Activated naive CD4-positive, alpha-beta T cell treated with anti-CD3 and anti-CD28 coated beads, Interleukin-2, amount 50 U/mL, for 24 hours (primary cell): ENCODE results near the gene DLG3.

Source experiments
- H3K27ac Mint-ChIP-seq: one replicate; pipeline ENCODE4 v1.8.0; 2021; ENCODE audit warnings: mild to moderate bottlenecking, mixed read lengths
- H3K27me3 Mint-ChIP-seq: one replicate; pipeline ENCODE4 v1.8.0; 2021; ENCODE audit warnings: mixed read lengths
- H3K36me3 Mint-ChIP-seq: one replicate; pipeline ENCODE4 v1.8.0; 2021; ENCODE audit warnings: mixed read lengths
- H3K4me1 Mint-ChIP-seq: one replicate; pipeline ENCODE4 v1.8.0; 2021; ENCODE audit warnings: mixed read lengths
- H3K4me3 Mint-ChIP-seq: one replicate; pipeline ENCODE4 v1.8.0; 2021; ENCODE audit warnings: mild to moderate bottlenecking, mixed read lengths
- H3K9me3 Mint-ChIP-seq: one replicate; pipeline ENCODE4 v1.8.0; 2021; ENCODE audit warnings: mixed read lengths

Gene DLG3

DNA sequence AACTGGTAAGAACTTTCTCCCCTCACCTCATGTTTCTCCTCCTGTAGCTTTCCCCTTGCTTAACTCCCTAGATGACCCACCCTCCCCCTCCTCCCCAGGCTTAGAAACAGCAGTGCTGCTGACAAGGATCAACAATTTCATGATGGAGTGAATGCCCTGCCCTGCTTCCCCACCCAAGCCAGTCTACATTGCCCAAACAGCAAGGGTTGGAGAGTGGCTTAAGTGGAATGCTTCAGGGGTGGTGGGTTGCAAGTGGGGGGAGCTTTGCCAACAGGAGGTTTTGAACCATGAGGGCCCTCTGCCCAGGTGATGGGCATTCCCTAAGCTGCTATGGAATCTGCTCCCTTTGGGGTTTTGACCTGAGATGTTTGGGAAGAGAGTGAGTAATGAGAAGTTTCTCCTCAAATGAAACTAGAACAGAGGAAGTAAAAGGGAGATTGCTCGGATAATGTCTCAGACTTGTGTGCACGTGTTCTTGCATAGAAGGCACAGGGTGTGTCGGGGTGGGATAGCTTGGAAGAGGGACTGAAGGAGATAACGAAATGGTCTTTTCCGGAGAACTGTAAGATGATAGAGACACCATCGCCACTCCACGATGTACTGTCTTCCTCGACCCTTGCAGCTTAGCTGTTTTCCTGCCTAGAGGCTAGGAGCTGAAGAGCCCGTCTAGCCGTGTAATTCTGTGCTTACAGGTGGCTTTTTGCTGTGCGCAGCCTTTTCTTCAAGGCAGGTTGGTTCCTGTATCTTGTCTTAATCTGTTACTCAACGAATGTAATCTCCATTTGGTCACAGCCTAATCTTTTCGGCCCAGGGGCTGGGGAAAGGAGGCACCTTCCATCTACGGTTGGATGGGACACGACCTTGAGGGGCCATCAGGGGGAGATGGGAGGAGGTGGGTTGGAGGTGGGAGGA is 11.4 kb upstream of the DLG3 start:
- Mint-ChIP-seq H3K4me1 (no peaks in the 10 kb centered on the region), H3K27me3 (peaks cover 3% of the 10 kb centered on the region), H3K9me3 (no peaks in the 10 kb centered on the region), H3K27ac (no peak overlapping the region), H3K36me3 (no peaks in the 10 kb centered on the region), H3K4me3 (peak overlapping the region; percentile 92)

- no peaks in the 10 kb centered on the region for H3K9me3 Mint-ChIP-seq
- H3K4me1 Mint-ChIP-seq, result no peaks in the 10 kb centered on the region
- H3K4me3 Mint-ChIP-seq, result peak overlapping the region; percentile 92
- no peaks in the 10 kb centered on the region for H3K36me3 Mint-ChIP-seq
- H3K27me3 Mint-ChIP-seq, result peaks cover 3% of the 10 kb centered on the region
- no peak overlapping the region for H3K27ac Mint-ChIP-seq
Measured at GRCh38 chrX:70433848-70434351, 10.7 kb upstream of the DLG3 start.

- H3K4me1 Mint-ChIP-seq, result no peaks in the 10 kb centered on the region
- peak overlapping the region; percentile 92 for H3K4me3 Mint-ChIP-seq
- H3K9me3 Mint-ChIP-seq, result no peaks in the 10 kb centered on the region
- H3K27ac Mint-ChIP-seq, result peak overlapping the region; percentile 30
- peaks cover 3% of the 10 kb centered on the region for H3K27me3 Mint-ChIP-seq
- H3K36me3 Mint-ChIP-seq, result no peaks in the 10 kb centered on the region
Measured at GRCh38 chrX:70434352-70434866, 10.2 kb upstream of the DLG3 start.

GRCh38 chrX:70434914-70435586 is 9.6 kb upstream of the DLG3 start:
- H3K36me3 Mint-ChIP-seq, result no peaks in the 10 kb centered on the region
- no peaks in the 10 kb centered on the region for H3K9me3 Mint-ChIP-seq
- H3K27ac Mint-ChIP-seq, result peak overlapping the region; percentile 30
- peaks cover 3% of the 10 kb centered on the region for H3K27me3 Mint-ChIP-seq
- H3K4me1 Mint-ChIP-seq, result no peaks in the 10 kb centered on the region
- peak overlapping the region; percentile 84 for H3K4me3 Mint-ChIP-seq

- H3K27me3 Mint-ChIP-seq, result peaks cover 5% of the 10 kb centered on the region
- no peak overlapping the region for H3K27ac Mint-ChIP-seq
- H3K4me3 Mint-ChIP-seq, result no peak overlapping the region
- no peaks in the 10 kb centered on the region for H3K4me1 Mint-ChIP-seq
- no peaks in the 10 kb centered on the region for H3K9me3 Mint-ChIP-seq
- H3K36me3 Mint-ChIP-seq, result no peaks in the 10 kb centered on the region
Measured at GRCh38 chrX:70436343-70436742, 8.3 kb upstream of the DLG3 start.

GRCh38 chrX:70437011-70437410 is 7.6 kb upstream of the DLG3 start:
- Mint-ChIP-seq H3K27ac (no peak overlapping the region), H3K4me1 (no peaks in the 10 kb centered on the region), H3K4me3 (no peak overlapping the region), H3K36me3 (no peaks in the 10 kb centered on the region), H3K27me3 (peaks cover 12% of the 10 kb centered on the region), H3K9me3 (no peaks in the 10 kb centered on the region)

GRCh38 chrX:70437921-70438665 is 6.5 kb upstream of the DLG3 start:
- peak overlapping the region; percentile 53 for H3K27ac Mint-ChIP-seq
- no peaks in the 10 kb centered on the region for H3K36me3 Mint-ChIP-seq
- no peaks in the 10 kb centered on the region for H3K4me1 Mint-ChIP-seq
- no peak overlapping the region for H3K4me3 Mint-ChIP-seq
- no peaks in the 10 kb centered on the region for H3K9me3 Mint-ChIP-seq
- H3K27me3 Mint-ChIP-seq, result peaks cover 13% of the 10 kb centered on the region

DNA sequence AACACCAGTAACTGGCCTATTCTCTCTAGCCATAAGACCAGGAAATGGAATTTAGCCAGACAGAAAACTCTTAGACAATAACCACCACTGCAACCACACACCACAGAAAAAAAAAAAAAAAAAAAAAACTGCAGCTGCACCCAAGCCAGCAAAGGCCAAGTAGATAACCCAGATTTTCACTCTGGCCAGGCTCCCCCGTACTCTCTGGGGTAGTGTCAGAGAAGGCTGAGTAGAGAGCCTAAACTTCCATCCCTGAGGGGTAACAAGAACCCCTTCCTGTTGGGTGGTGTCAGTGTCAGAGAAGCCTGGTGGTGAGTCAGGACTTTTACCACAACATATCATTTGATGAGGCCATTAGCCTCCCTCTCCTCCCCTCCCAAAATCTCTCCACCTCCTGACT is 5.6 kb upstream of the DLG3 start:
- H3K4me1 Mint-ChIP-seq, result no peaks in the 10 kb centered on the region
- H3K36me3 Mint-ChIP-seq, result no peaks in the 10 kb centered on the region
- no peak overlapping the region for H3K27ac Mint-ChIP-seq
- peaks cover 13% of the 10 kb centered on the region for H3K27me3 Mint-ChIP-seq
- no peak overlapping the region for H3K4me3 Mint-ChIP-seq
- H3K9me3 Mint-ChIP-seq, result no peaks in the 10 kb centered on the region

- H3K27ac Mint-ChIP-seq, result no peak overlapping the region
- peaks cover 17% of the 10 kb centered on the region for H3K27me3 Mint-ChIP-seq
- no peaks in the 10 kb centered on the region for H3K4me1 Mint-ChIP-seq
- H3K36me3 Mint-ChIP-seq, result no peaks in the 10 kb centered on the region
- no peaks in the 10 kb centered on the region for H3K9me3 Mint-ChIP-seq
- no peak overlapping the region for H3K4me3 Mint-ChIP-seq
Measured at GRCh38 chrX:70442224-70442623, 2.4 kb upstream of the DLG3 start.

- Mint-ChIP-seq H3K27me3 (peaks cover 15% of the 10 kb centered on the region), H3K4me3 (peak overlapping the region; percentile 72), H3K27ac (no peak overlapping the region), H3K9me3 (no peaks in the 10 kb centered on the region), H3K4me1 (no peaks in the 10 kb centered on the region), H3K36me3 (no peaks in the 10 kb centered on the region)
Measured at GRCh38 chrX:70444946-70445656, 466 bp downstream of the DLG3 start.

DNA sequence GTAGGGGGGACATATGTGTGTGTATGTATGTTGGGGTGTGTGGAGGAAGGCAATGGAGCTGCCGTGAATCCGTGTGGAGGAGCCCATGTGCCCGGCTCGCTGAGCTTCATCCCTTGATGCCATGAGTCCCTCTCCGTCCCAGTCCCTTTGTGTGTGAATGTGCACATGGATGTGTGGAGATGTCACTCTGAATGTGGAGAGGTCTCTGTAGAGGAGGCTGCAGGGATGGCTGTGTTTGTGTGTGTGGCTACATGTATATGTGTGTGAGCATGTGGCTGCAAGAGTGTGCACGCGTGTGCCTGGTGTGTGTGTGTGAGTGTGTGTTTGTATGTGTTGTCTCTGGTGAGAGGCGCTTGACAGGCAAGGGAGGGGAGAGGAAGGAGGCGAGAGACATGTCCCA is 1.3 kb downstream of the DLG3 start:
- Mint-ChIP-seq H3K27me3 (peaks cover 12% of the 10 kb centered on the region), H3K4me1 (no peaks in the 10 kb centered on the region), H3K36me3 (no peaks in the 10 kb centered on the region), H3K4me3 (peak overlapping the region; percentile 51), H3K9me3 (no peaks in the 10 kb centered on the region), H3K27ac (no peak overlapping the region)

DNA sequence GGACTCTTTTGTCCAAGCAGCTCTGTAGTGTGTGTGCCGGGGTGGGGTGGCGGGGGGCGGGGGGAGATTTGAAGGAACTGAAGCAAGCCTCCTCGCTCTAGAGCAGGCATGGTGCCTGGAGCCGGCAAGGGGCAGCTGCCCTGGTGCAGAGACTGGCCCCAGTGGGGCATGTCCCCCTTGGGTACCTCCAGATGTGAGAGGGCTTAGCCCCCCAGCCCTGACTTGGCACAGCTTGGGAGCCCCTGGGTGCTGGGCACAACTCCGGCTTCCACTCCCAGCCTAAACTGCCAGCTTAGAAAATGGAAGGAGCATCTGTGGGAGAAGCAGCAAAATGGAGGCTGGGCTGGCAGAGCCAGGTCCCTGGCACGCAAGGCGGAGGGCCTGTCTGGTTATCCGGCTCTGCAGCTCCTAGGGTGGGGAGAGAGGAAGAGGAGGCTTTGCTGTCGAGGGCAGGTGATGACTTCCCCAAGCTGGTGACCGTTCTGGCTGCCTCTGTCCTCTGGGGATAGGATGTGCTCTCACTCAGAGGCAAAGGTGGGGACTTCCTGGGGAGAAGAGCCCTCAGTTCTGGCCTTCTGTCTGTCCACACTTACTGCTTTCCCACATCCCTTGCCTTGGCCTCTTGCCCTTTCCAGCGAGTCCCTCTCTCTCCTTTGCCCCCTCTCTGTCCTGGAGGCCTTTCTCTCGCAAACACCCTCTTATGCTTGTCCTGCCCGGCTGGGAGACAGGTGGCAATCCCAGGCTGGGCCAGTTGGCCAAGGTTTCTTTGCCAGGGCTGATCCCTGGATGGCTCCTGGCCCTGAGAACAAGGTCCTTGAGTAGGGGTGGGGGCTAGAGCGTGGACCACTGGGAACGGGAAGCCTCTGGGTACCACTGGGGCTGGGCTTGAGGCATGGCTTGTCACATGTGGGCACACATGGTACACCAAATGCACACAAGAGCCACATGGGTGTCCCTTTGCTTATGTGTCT is 2.0 kb downstream of the DLG3 start:
- H3K4me1 Mint-ChIP-seq, result no peaks in the 10 kb centered on the region
- no peak overlapping the region for H3K4me3 Mint-ChIP-seq
- no peaks in the 10 kb centered on the region for H3K9me3 Mint-ChIP-seq
- no peaks in the 10 kb centered on the region for H3K36me3 Mint-ChIP-seq
- H3K27ac Mint-ChIP-seq, result no peak overlapping the region
- H3K27me3 Mint-ChIP-seq, result peaks cover 9% of the 10 kb centered on the region

GRCh38 chrX:70449457-70449966 is 4.9 kb downstream of the DLG3 start:
- no peak overlapping the region for H3K4me3 Mint-ChIP-seq

More at GRCh38 chrX:70449457-70449966, 4.9 kb downstream of the DLG3 start:
- H3K27me3 Mint-ChIP-seq, result peaks cover 4% of the 10 kb centered on the region
- no peak overlapping the region for H3K27ac Mint-ChIP-seq
- H3K9me3 Mint-ChIP-seq, result no peaks in the 10 kb centered on the region
- H3K36me3 Mint-ChIP-seq, result no peaks in the 10 kb centered on the region
- peaks cover 20% of the 10 kb centered on the region for H3K4me1 Mint-ChIP-seq
